IPS-18a (cell line): ENCODE results near the gene DENND2A.

Source experiments
- H3K27ac ChIP-seq: one replicate; pipeline ENCODE4 v1.5.1; 2013; ENCODE audit warnings: low read length
- H3K27me3 ChIP-seq: one replicate; pipeline ENCODE4 v1.6.1; 2013; ENCODE audit warnings: mild to moderate bottlenecking, low read length; ENCODE audit not compliant: control insufficient read depth, insufficient read depth
- H3K36me3 ChIP-seq: one replicate; pipeline ENCODE4 v1.6.1; 2013; ENCODE audit warnings: low read depth, low read length; ENCODE audit not compliant: control insufficient read depth
- H3K4me1 ChIP-seq: one replicate; pipeline ENCODE4 v1.6.1; 2013; ENCODE audit warnings: low read depth, low read length; ENCODE audit not compliant: control insufficient read depth
- H3K4me3 ChIP-seq: one replicate; pipeline ENCODE4 v1.5.1; 2013; ENCODE audit warnings: low read length
- H3K9ac ChIP-seq: one replicate; pipeline ENCODE4 v1.6.1; 2013; ENCODE audit warnings: mild to moderate bottlenecking, low read length, moderate library complexity
- H3K9me3 ChIP-seq: one replicate; pipeline ENCODE4 v1.6.1; 2013; ENCODE audit warnings: low read depth, low read length; ENCODE audit not compliant: control insufficient read depth

Gene DENND2A

DNA sequence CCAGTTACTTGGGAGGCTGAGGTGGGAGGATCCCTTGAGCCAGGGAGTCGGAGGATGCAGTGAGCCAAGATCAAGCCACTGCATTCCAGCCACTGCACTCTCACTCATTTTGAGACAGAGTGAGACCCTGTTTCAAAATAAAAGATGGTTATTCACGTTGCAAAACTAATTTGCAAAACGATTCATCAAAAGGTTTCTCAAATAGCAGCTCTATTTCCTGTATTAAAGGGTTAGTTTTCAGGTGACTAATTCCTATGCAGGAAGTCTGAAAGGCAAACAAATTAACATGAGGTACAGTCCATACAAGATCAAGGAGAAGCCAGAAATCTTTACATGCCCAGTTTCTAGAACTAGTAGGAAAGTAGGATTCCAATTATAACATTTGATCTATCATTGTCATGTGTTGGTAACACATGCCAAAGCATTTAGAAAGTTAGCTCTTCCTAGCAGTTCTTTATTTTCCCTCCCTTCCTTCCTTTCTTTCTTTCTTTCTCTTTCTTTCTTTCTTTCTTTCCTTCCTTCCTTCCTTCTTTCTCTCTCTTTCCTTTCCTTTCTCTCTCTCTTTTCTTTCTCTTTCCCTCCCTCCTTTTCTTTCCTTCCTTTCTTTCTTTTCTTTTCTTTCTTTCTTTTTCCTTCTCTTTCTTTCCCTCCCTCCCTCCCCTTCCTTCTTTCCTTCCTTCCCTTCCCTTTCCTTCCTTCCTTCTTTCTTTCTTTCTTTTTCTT lies 49.3 kb downstream of the DENND2A start:
- H3K27me3 ChIP-seq, result no peaks in the 10 kb centered on the region
- H3K4me1 ChIP-seq, result no peaks in the 10 kb centered on the region
- H3K9me3 ChIP-seq, result no peaks in the 10 kb centered on the region
- H3K36me3 ChIP-seq, result no peaks in the 10 kb centered on the region
- no peak overlapping the region for H3K27ac ChIP-seq
- no peak overlapping the region for H3K9ac ChIP-seq
- no peak overlapping the region for H3K4me3 ChIP-seq

- Histone ChIP-seq H3K36me3 (no peaks in the 10 kb centered on the region), H3K27ac (no peak overlapping the region)
These were observed 53.4 kb downstream of the DENND2A start for GRCh38 chr7:140587243-140587642.

DNA sequence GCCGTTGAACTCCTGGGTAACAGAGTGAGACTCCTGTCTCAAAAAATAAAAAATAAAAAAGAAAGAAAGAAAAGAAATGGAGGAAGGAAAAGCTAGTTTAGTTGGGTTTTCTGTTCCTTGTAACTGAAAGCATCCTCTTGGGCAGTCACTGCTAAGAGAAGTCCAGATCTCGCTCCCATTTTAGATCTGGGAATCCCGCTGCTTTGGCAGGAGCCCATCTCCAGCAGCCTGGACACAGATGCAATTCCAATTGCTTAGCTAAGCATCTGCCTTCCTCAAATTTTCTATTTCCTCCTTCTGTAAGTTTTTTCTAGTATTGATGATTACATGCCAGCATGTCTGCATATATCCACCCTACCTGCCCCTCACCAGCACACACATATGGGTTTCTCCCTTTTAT lies 54.1 kb downstream of the DENND2A start:
- Histone ChIP-seq H3K4me1 (no peaks in the 10 kb centered on the region), H3K27ac (no peak overlapping the region), H3K27me3 (no peaks in the 10 kb centered on the region), H3K4me3 (no peak overlapping the region), H3K9ac (no peak overlapping the region), H3K9me3 (no peaks in the 10 kb centered on the region), H3K36me3 (no peaks in the 10 kb centered on the region)

More at GRCh38 chr7:140587243-140587642, 53.4 kb downstream of the DENND2A start:
- Histone ChIP-seq H3K27me3 (no peaks in the 10 kb centered on the region), H3K9ac (no peak overlapping the region), H3K9me3 (no peaks in the 10 kb centered on the region), H3K4me3 (no peak overlapping the region), H3K4me1 (no peaks in the 10 kb centered on the region)

DNA sequence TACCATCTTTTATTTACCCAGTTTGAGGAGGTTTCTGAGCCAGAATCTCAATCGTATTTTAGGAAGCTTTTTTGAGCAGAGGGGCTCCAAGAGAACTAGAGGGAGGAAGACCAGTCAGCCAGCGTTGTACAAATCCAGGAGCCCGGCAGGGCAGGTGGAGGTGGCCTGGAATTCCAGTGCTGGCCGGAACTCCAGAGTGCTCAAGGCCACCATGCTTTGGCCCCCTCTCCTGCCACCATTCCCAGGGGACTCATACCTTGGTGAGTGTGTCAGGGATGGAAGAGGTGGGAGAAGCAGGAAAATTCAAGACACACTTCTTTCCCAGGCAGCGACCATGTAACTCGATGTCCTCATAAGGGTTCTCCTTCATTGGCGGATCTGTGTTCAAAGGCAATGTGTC lies 55.3 kb downstream of the DENND2A start:
- H3K4me1 ChIP-seq, result no peaks in the 10 kb centered on the region
- H3K9me3 ChIP-seq, result no peaks in the 10 kb centered on the region
- no peaks in the 10 kb centered on the region for H3K36me3 ChIP-seq
- H3K27me3 ChIP-seq, result no peaks in the 10 kb centered on the region
- H3K9ac ChIP-seq, result no peak overlapping the region
- H3K27ac ChIP-seq, result no peak overlapping the region
- H3K4me3 ChIP-seq, result no peak overlapping the region

DNA sequence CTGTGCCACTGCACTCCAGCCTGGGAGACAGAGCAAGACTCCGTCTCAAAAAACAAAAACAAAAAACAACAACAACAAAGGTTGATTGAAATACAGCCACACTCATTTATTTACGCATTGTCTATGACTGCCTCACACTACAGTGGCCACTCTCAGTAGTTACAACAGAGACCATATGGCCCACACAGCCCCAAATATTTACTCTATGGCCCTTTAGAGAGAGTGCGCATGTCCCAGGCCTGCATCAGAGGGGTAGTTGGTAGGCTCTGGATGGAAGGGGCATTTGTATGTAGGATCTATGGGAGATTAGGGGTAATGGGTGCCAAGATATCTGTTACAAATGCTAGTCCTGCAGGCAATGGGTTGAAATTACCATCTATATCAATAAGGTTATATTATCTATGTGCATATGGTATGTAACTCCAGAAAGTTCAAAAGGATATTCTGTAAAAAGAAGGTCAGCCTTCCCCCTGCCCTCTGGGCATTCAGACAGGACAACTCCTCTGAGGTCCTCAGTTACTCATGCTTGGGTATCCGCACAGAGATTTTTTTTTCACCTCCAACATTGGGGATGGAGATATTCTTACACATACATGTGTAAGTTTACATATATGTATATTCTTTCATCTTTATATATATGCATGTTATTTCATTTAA lies 56.3 kb downstream of the DENND2A start:
- no peak overlapping the region for H3K27ac ChIP-seq
- no peaks in the 10 kb centered on the region for H3K9me3 ChIP-seq
- H3K9ac ChIP-seq, result no peak overlapping the region
- H3K4me3 ChIP-seq, result no peak overlapping the region
- H3K4me1 ChIP-seq, result no peaks in the 10 kb centered on the region
- no peaks in the 10 kb centered on the region for H3K27me3 ChIP-seq
- H3K36me3 ChIP-seq, result no peaks in the 10 kb centered on the region

GRCh38 chr7:140581411-140581810 lies 59.2 kb downstream of the DENND2A start:
- no peak overlapping the region for H3K9ac ChIP-seq
- no peaks in the 10 kb centered on the region for H3K9me3 ChIP-seq
- H3K36me3 ChIP-seq, result no peaks in the 10 kb centered on the region
- no peaks in the 10 kb centered on the region for H3K4me1 ChIP-seq
- no peaks in the 10 kb centered on the region for H3K27me3 ChIP-seq
- H3K27ac ChIP-seq, result no peak overlapping the region
- H3K4me3 ChIP-seq, result no peak overlapping the region

- Histone ChIP-seq H3K4me1 (no peaks in the 10 kb centered on the region), H3K36me3 (no peaks in the 10 kb centered on the region), H3K27ac (no peak overlapping the region), H3K9ac (no peak overlapping the region), H3K9me3 (no peaks in the 10 kb centered on the region), H3K4me3 (no peak overlapping the region), H3K27me3 (no peaks in the 10 kb centered on the region)
These were observed 63.0 kb downstream of the DENND2A start for GRCh38 chr7:140577651-140578050.

DNA sequence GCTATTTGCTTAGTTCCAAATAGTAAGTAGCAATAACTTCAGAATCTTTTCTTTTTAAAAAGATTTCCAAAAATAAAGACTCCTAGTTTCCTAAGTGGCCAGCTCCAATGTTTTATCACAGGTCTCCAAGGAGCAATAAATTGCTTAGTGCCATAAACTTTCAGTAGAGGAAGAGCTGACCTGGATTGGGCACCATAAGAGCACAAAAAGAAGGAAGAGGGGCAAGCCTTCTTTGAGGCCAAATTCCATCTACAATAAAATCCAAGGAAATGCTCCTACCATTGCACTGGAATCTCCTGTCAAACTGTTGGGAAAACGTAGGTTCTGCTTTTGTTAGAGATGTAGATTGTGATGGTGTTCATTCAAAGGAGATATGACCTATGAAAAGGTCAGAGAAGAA lies 64.0 kb downstream of the DENND2A start:
- Histone ChIP-seq H3K9me3 (no peaks in the 10 kb centered on the region), H3K27me3 (no peaks in the 10 kb centered on the region), H3K4me3 (no peak overlapping the region), H3K4me1 (no peaks in the 10 kb centered on the region), H3K36me3 (no peaks in the 10 kb centered on the region), H3K27ac (no peak overlapping the region), H3K9ac (no peak overlapping the region)

DNA sequence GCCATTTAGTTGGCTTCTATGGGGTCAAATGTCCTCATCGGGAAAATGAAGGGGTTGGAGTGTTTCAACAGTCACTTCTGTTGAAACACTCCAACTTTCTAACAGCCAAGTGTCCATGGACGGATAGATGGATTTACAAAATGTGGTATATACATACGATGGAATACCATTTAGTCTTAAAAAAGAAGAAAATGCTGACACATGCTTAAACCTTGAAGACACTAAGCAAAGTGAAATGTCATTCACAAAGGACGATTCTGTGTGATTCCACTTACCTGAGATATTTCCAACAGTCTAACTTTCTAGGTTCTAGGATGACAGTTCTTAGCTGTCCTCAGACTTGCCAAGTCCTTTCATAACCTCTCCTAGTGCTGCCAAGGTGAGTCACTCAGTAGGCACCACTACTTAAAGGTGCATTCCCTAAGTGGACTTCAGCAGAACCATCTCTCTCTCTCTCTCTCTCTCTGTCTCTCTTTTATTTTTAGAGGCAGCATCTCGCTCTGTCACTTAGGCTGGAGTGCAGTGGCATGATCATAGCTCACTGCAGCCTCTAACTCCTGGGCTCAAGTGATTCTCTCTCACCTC lies 69.0 kb downstream of the DENND2A start:
- no peaks in the 10 kb centered on the region for H3K27me3 ChIP-seq
- H3K9me3 ChIP-seq, result no peaks in the 10 kb centered on the region
- H3K9ac ChIP-seq, result no peak overlapping the region
- H3K36me3 ChIP-seq, result no peaks in the 10 kb centered on the region
- H3K27ac ChIP-seq, result no peak overlapping the region
- H3K4me3 ChIP-seq, result no peak overlapping the region
- no peaks in the 10 kb centered on the region for H3K4me1 ChIP-seq

- Histone ChIP-seq H3K9me3 (no peaks in the 10 kb centered on the region), H3K4me1 (no peaks in the 10 kb centered on the region), H3K4me3 (no peak overlapping the region), H3K9ac (no peak overlapping the region), H3K27me3 (no peaks in the 10 kb centered on the region), H3K36me3 (no peaks in the 10 kb centered on the region), H3K27ac (no peak overlapping the region)
These were observed 70.5 kb downstream of the DENND2A start for GRCh38 chr7:140570120-140570519.

- no peaks in the 10 kb centered on the region for H3K36me3 ChIP-seq
- peaks cover 7% of the 10 kb centered on the region for H3K4me1 ChIP-seq
- no peaks in the 10 kb centered on the region for H3K9me3 ChIP-seq
- H3K27ac ChIP-seq, result no peak overlapping the region
- H3K27me3 ChIP-seq, result no peaks in the 10 kb centered on the region
- no peak overlapping the region for H3K9ac ChIP-seq
- H3K4me3 ChIP-seq, result no peak overlapping the region
These were observed 72.4 kb downstream of the DENND2A start for GRCh38 chr7:140568021-140568813.
